Left renal pelvis (tissue), 4 donors: Measurements from ENCODE around the gene RPS19. TPM values are rescaled to one million over a fixed set of nuclear protein-coding genes. Genes with fewer than 3 reads are reported as not detected.

Experiments used
- DNase-seq, 4 donors: peaks; one replicate each; pipeline ENCODE4 v3.0.0-alpha.2; 2013; ENCODE audit warnings: low read depth in 4 of 4, low spot score in 3 of 4
- polyA plus RNA-seq, 4 donors: library from polyadenylated mRNA; unstranded; fragments of 120-200 nt; gene quantifications; one replicate each; pipeline ENCODE4 v1.2.1, GENCODE V29; 2013; ENCODE audit not compliant: insufficient read length in 4 of 4

Gene RPS19
- polyA plus RNA-seq, 4 donors = 1,157 to 1,791 (median 1,238) TPM

- no peak for DNase-seq
These were observed 37.1 kb downstream of the RPS19 start for GRCh38 chr19:41897181-41897580.

GRCh38 chr19:41897820-41898219 lies 37.8 kb downstream of the RPS19 start:
- no peak for DNase-seq

GRCh38 chr19:41898235-41898634 lies 38.2 kb downstream of the RPS19 start:
- no peak for DNase-seq

- DNase-seq = no peak
These were observed 41.8 kb downstream of the RPS19 start for GRCh38 chr19:41901707-41902360.

GRCh38 chr19:41902594-41902993 lies 42.5 kb downstream of the RPS19 start:
- no peak for DNase-seq

- DNase-seq = no peak
These were observed 43.3 kb downstream of the RPS19 start for GRCh38 chr19:41903193-41903953.

- no peak for DNase-seq
These were observed 44.2 kb downstream of the RPS19 start for GRCh38 chr19:41904118-41904870.

- DNase-seq = no peak
These were observed 45.4 kb downstream of the RPS19 start for GRCh38 chr19:41905273-41906002.

- DNase-seq = no peak
These were observed 46.2 kb downstream of the RPS19 start for GRCh38 chr19:41906271-41906670.

- no peak for DNase-seq
These were observed 47.0 kb downstream of the RPS19 start for GRCh38 chr19:41906916-41907680.

GRCh38 chr19:41907994-41908615 lies 48.0 kb downstream of the RPS19 start:
- no peak for DNase-seq

- DNase-seq = no peak
These were observed 48.8 kb downstream of the RPS19 start for GRCh38 chr19:41908724-41909464.

- no peak for DNase-seq
These were observed 49.7 kb downstream of the RPS19 start for GRCh38 chr19:41909706-41910105.

GRCh38 chr19:41910240-41910991 lies 50.4 kb downstream of the RPS19 start:
- DNase-seq = no peak

- DNase-seq = no peak
These were observed 51.2 kb downstream of the RPS19 start for GRCh38 chr19:41910992-41911888.

- no peak for DNase-seq
These were observed 52.1 kb downstream of the RPS19 start for GRCh38 chr19:41911889-41912731.
